Middle frontal gyrus (tissue), 1 donor: ENCODE measurements around the gene INSC.
A peak's percentile ranks its signal among the peaks of the same experiment; 100 is the strongest.

Experiments
- DNase-seq: peaks from one replicate; pipeline ENCODE4 v3.0.0-alpha.2; 2015; ENCODE audit warnings: low spot score; ENCODE audit errors: extremely low spot score

Gene INSC

GRCh38 chr11:15185021-15185420 lies 70.3 kb downstream of the INSC start:
- DNase-seq: no peak

GRCh38 chr11:15186146-15186545 lies 71.4 kb downstream of the INSC start:
- DNase-seq: no peak

DNA sequence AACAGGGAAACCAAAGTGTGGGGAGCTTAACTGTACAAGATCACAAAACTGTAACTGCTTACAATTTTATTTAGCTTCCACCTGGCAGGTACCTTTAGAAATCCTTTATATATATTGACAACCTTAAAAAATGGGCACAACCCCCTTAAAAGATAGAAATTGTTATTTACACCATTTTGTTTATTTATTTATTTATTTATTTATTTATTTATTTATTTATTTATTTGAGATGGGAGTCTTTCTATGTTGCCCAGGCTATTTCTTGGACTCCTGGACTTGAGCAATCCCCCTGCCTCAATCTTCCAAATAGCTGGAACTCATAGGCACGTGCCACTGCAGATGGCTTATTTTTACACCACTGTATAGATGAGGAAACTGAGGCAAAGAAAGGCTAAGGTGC lies 74.5 kb downstream of the INSC start:
- no peak for DNase-seq

DNA sequence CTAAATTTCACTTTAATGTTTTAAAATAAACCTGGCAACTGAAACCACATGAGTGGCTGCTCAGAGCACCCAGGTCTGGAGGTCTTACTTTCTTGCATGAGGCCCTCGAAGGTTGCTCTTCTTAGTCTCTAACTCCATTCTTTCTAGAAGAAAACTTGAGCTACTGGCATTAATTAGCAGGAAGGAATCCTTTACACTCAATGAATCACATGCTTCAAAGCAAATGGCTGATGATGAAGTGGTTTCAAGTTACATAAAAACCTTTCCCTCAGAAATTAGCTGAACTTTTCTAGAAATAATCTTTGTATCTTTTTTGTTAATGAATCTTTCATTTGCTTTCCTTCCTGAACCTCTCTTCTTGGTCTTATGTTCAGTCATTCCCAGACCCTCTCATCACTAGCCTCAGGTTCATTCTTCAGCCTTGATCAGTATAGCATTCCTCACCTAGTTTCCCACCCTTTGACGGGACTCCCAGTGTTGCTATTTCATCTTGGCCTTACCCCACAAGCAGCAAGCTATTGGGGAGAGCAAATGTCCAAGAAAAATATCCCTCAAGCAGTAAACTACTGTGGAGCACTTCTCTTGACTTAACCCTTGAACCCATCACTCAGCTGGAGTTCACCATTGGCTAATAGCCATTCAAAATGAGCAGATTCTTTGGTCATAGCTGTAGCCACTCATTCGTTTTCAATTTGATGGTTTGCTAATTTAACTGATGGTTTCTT lies 75.1 kb downstream of the INSC start:
- DNase-seq: no peak

- no peak for DNase-seq
Measured at GRCh38 chr11:15190611-15191010, 75.9 kb downstream of the INSC start.

DNA sequence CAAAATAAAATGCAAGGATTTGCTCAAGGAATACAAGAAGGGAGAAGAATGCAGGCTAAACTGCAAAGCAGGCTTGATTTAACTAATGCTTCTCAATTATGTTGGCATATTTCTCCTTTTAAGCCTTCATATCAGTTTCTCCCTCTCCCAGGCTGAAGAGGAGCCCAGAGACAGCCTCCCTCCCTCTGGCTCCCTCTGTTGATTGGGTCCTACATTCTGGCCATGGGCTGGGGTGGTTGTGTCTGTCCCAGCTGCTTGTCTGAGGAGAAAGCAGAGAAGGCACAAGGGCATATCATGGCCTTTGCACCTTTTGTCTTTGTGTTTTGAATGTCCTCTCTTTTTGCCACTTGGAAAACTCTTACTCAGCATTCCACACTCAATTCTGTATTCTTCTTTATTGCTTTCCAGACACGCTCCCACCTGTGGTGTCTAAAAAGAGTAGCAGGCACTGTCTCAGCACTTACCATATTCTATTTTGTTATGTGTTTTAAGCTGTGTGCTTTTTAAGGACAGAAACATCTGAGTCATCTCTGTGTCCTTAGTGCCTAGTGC lies 77.4 kb downstream of the INSC start:
- no peak for DNase-seq

DNA sequence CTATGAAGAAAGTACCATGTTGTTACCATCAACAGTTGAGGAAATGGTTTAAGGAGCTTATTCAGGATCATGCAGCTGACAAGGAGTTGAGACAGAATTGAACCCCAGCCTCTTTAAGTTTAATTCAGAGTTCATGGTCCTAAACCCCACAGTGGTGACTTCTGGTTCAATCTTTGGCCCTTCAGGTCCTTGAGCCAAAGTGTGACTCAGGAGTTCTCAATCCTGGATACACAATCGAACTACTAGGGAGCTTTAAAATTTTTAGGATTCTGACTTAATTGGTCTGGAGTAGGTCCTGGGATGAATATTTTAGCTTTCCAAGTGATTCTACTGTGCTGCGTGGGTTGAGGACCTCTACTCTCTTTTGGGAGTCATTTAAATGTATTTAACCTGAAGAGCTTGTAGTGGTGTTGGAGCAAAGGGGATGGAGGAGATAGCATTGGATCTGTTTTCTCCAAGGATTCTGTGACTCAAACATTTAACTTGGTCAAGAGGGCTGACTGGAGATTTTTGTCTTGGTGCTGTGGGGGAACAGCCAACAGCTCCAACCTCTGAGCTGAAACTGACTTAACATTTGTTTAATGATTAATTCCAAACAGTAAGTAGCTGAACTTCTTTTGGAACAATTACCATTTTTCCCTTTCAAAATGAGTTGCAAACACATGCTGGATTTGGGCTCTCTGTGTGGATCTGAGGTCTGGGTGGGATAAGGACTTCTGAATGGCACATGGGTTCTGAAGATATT lies 80.1 kb downstream of the INSC start:
- no peak for DNase-seq

GRCh38 chr11:15195454-15196200 lies 80.9 kb downstream of the INSC start:
- no peak for DNase-seq

DNA sequence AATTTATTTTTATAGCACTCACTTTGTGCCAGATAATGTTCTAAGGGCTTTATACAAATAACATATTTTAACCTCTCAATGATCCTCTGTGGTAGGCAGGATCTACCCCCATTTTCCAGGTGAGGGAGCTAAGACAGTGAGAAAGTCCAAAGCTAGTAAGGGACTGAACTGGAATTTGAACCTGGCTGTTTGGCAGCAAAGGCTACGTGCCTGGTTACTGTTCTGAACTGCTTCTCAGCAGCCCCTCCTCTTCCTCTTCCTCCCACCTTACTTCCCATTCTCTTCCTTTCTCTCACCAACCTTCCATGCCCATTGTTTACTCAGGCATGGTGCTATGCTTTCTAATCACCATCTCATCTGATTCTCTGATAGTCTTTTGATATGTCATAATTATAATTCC lies 82.0 kb downstream of the INSC start:
- no peak for DNase-seq

- peak; percentile 15 for DNase-seq
Measured at GRCh38 chr11:15197696-15198095, 83.0 kb downstream of the INSC start.

GRCh38 chr11:15198284-15198683 lies 83.6 kb downstream of the INSC start:
- no peak for DNase-seq

- no peak for DNase-seq
Measured at GRCh38 chr11:15199693-15200092, 85.0 kb downstream of the INSC start.

GRCh38 chr11:15200696-15201095 lies 86.0 kb downstream of the INSC start:
- DNase-seq: no peak

DNA sequence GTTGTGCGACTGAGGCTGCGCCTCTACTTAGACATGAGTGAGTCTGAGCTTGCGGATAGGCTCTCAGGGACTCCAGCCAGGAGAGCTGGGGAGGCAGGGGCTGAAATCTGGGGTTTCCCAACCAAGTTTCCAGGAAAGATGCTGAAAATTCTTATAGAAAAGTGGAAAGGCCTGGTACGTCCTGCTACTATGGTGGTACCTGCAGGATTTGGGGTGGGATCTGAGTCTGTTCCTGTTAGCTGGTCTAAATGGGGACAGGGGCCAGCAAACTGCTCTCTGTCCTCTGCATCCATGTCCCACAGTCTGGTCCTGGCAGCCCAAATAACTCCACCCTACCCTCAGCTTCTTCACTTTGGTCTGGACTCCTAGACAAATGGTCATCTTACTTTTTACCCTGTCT lies 86.9 kb downstream of the INSC start:
- DNase-seq: no peak

DNA sequence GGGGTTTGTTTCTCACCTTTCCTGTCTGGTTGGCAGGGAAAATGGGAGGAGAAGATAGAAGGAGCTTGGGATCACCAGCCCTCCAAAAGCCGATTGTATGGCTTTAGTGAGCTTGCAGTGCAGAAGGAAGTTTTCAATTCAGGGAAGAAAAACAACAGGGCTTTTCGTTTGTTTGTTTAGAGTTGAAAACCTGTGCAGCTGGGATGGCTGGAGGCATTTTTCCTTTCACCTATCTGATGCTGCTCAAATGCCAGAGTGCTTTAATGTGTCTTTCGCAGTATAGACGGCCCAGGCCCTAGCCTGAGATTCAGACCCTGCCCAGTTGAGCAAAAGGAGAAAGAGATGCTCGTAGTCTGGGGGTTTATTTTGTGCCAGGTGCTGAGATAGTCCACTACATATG lies 87.9 kb downstream of the INSC start:
- DNase-seq: no peak

DNA sequence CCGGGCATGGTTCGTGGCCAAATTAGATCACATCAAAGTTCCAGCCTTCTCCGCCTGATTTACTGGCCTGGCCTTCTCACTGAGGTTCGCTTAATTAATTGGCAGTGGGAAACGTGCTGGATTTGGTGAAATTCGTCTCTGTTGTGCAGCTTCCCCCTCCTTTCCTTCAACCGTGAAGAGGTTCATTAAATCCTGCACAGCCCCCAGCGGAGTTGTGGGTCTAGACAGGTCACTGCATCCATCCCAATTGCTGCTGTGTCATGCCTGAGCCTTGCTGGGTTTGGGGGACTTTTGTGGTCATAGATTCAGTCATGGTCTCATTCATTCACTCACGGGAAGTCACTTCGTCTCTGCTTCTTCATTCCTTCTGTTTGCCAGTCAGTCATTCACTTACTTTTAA lies 90.0 kb downstream of the INSC start:
- DNase-seq: no peak

DNA sequence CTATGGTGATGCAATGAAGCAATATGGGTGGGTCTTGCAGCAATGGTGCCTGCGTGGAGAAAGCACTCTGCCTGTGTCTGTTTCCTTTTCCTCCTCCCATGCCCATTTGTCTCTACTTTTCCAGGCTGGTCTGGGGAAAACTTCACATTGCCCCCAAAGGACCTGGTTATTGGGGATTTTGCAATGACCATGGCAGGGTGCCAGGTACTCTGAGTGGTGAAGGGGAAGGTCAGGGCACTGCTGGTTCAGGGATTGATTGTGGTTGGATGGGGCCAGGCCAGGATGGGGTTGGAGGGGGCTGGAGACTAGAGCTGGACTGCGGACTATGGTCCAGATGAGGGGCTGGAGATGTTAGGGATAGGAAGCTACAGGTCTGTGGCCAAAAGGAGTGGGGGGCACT lies 92.1 kb downstream of the INSC start:
- DNase-seq: no peak

- DNase-seq: peak; percentile 60
Measured at GRCh38 chr11:15208378-15209222, 93.9 kb downstream of the INSC start.

- no peak for DNase-seq
Measured at GRCh38 chr11:15212876-15213275, 98.2 kb downstream of the INSC start.

DNA sequence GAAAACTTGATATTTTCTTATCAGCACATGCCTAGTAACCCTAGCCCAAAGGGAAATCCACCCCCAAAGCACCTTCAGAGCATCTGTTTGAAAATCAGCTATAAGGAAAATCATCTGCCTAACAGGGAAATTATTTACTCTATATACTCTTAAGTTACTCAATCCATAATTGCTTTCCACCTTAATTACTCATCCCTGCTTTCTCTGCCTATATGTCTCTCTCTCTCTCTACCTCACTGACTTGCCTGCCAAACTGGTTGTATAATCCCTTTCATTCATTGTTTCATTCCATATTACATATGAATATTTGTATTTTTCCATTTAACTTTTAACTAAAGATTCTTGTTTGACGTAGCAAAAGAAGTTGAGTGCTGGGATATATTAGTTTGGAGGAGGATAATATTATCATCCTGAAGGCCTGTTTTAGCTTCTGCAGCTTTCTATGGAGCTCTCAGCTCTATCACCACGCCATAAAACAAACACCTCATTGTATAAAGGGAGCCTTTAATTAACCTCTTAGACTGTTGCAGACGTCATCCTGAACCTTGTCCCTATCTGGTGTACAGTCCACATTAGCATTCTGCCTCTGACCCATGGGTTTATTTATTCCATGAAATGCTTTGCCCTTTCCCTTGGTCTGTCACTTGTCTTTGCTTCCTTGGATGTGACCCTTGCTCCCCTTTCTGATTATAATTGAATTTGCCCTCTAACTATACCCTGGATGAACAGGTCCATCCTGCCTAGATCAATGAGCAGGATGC lies 98.9 kb downstream of the INSC start:
- no peak for DNase-seq
